Activated naive CD4-positive, alpha-beta T cell treated with anti-CD3 and anti-CD28 coated beads, Interleukin-2, amount 50 U/mL, for 72 hours (primary cell): ENCODE results near the gene SND1. TPM values are rescaled to one million over a fixed set of nuclear protein-coding genes. Genes with fewer than 3 reads are reported as not detected.

Experiments
- ATAC-seq, 2 donors: fragments of 150-1000 bp; cut with Tn5 transposase; 2 replicates each; pipeline ENCODE4 v1.10.0; 2021; ENCODE audit warnings: mild to moderate bottlenecking in 2 of 2, moderate library complexity in 2 of 2
- DNase-seq, 2 donors: peaks; one replicate each; pipeline ENCODE4 v3.0.0; 2021 to 2022; ENCODE audit warnings: low spot score in 2 of 2
- H3K27ac Mint-ChIP-seq, 2 donors: one replicate each; pipeline ENCODE4 v1.8.0; 2022; ENCODE audit warnings: mild to moderate bottlenecking in 2 of 2, mixed read lengths in 2 of 2
- H3K36me3 Mint-ChIP-seq, 2 donors: one replicate each; pipeline ENCODE4 v1.8.0; 2022; ENCODE audit warnings: mixed read lengths in 2 of 2
- H3K9me3 Mint-ChIP-seq, 2 donors: one replicate each; pipeline ENCODE4 v1.8.0; 2022; ENCODE audit warnings: mixed read lengths in 2 of 2
- total RNA-seq, 2 donors: library from RNA; stranded (reverse); gene quantifications; one replicate each; pipeline ENCODE4 v1.2.3, GENCODE V29; 2022

SND1 gene
- total RNA-seq, 2 donors from 2014 or later = 175 to 246 TPM

- ATAC-seq (no peak), DNase-seq (no peak)
- H3K9me3 Mint-ChIP-seq = peaks cover 0 to 4% of the 10 kb centered on the region in 2 donors
- H3K36me3 Mint-ChIP-seq = peaks cover 33 to 44% of the 10 kb centered on the region in 2 donors
- no peak overlapping the region for H3K27ac Mint-ChIP-seq
Observed at GRCh38 chr7:127765150-127765549, 113.2 kb downstream of the SND1 start.

- H3K27ac Mint-ChIP-seq = peak overlapping the region in 1 of 2 donors; percentile 78
- peaks cover 0 to 4% of the 10 kb centered on the region in 2 donors for H3K9me3 Mint-ChIP-seq
- peaks cover 32 to 35% of the 10 kb centered on the region in 2 donors for H3K36me3 Mint-ChIP-seq
- no peak for DNase-seq
- ATAC-seq = no peak
Observed at GRCh38 chr7:127766831-127767459, 115.0 kb downstream of the SND1 start.

GRCh38 chr7:127768241-127768640, 116.2 kb downstream of the SND1 start:
- Mint-ChIP-seq H3K36me3 (peaks cover 26 to 29% of the 10 kb centered on the region in 2 donors), H3K27ac (peak overlapping the region; percentile 36 to 44), H3K9me3 (peaks cover 0 to 4% of the 10 kb centered on the region in 2 donors)
- no peak for DNase-seq
- peak in 1 of 2 donors; percentile 29 for ATAC-seq

- no peak for ATAC-seq
- peaks cover 26 to 34% of the 10 kb centered on the region in 2 donors for H3K36me3 Mint-ChIP-seq
- no peak overlapping the region for H3K27ac Mint-ChIP-seq
Observed at GRCh38 chr7:127769137-127769536, 117.1 kb downstream of the SND1 start.

GRCh38 chr7:127769696-127770400, 117.9 kb downstream of the SND1 start:
- no peak overlapping the region for H3K27ac Mint-ChIP-seq
- ATAC-seq (no peak), DNase-seq (no peak)
- H3K9me3 Mint-ChIP-seq = peaks cover 0 to 4% of the 10 kb centered on the region in 2 donors
- H3K36me3 Mint-ChIP-seq = peaks cover 21 to 28% of the 10 kb centered on the region in 2 donors

More at GRCh38 chr7:127769137-127769536, 117.1 kb downstream of the SND1 start:
- H3K9me3 Mint-ChIP-seq = peaks cover 0 to 4% of the 10 kb centered on the region in 2 donors
- DNase-seq = no peak

- ATAC-seq = no peak
- Mint-ChIP-seq H3K27ac (no peak overlapping the region), H3K9me3 (peaks cover 0 to 4% of the 10 kb centered on the region in 2 donors), H3K36me3 (peaks cover 11 to 23% of the 10 kb centered on the region in 2 donors)
- DNase-seq = no peak
Observed at GRCh38 chr7:127770885-127771284, 118.9 kb downstream of the SND1 start.

GRCh38 chr7:127771707-127772106, 119.7 kb downstream of the SND1 start:
- Mint-ChIP-seq H3K27ac (peak overlapping the region in 1 of 2 donors; percentile 79), H3K36me3 (peaks cover 6 to 21% of the 10 kb centered on the region in 2 donors), H3K9me3 (peaks cover 0 to 2% of the 10 kb centered on the region in 2 donors)
- DNase-seq (no peak), ATAC-seq (no peak)

- Mint-ChIP-seq H3K27ac (peak overlapping the region in 1 of 2 donors; percentile 6), H3K36me3 (peaks cover 0 to 27% of the 10 kb centered on the region in 2 donors), H3K9me3 (peaks cover 0 to 6% of the 10 kb centered on the region in 2 donors)
- DNase-seq (no peak), ATAC-seq (no peak)
Observed at GRCh38 chr7:127776776-127777386, 124.9 kb downstream of the SND1 start.

- DNase-seq (no peak), ATAC-seq (no peak)
- Mint-ChIP-seq H3K9me3 (peaks cover 0 to 6% of the 10 kb centered on the region in 2 donors), H3K36me3 (peaks cover 0 to 27% of the 10 kb centered on the region in 2 donors), H3K27ac (no peak overlapping the region)
Observed at GRCh38 chr7:127780489-127780888, 128.5 kb downstream of the SND1 start.

- DNase-seq (no peak), ATAC-seq (no peak)
- Mint-ChIP-seq H3K27ac (peak overlapping the region in 1 of 2 donors; percentile 44), H3K36me3 (peaks cover 0 to 23% of the 10 kb centered on the region in 2 donors), H3K9me3 (peaks cover 0 to 6% of the 10 kb centered on the region in 2 donors)
Observed at GRCh38 chr7:127781081-127781480, 129.1 kb downstream of the SND1 start.

GRCh38 chr7:127782075-127782474, 130.1 kb downstream of the SND1 start:
- Mint-ChIP-seq H3K36me3 (peaks cover 0 to 26% of the 10 kb centered on the region in 2 donors), H3K9me3 (peaks cover 0 to 5% of the 10 kb centered on the region in 2 donors), H3K27ac (no peak overlapping the region)
- ATAC-seq (no peak), DNase-seq (no peak)

GRCh38 chr7:127782654-127783559, 130.9 kb downstream of the SND1 start:
- ATAC-seq = peak in 1 of 2 donors; percentile 38
- Mint-ChIP-seq H3K27ac (no peak overlapping the region), H3K9me3 (no peaks in the 10 kb centered on the region), H3K36me3 (peaks cover 0 to 23% of the 10 kb centered on the region in 2 donors)
- no peak for DNase-seq

GRCh38 chr7:127786184-127786583, 134.2 kb downstream of the SND1 start:
- H3K9me3 Mint-ChIP-seq = no peaks in the 10 kb centered on the region
- DNase-seq (no peak), ATAC-seq (no peak)
- H3K36me3 Mint-ChIP-seq = peaks cover 0 to 18% of the 10 kb centered on the region in 2 donors
- no peak overlapping the region for H3K27ac Mint-ChIP-seq

- DNase-seq (no peak), ATAC-seq (no peak)
- no peak overlapping the region for H3K27ac Mint-ChIP-seq
- no peaks in the 10 kb centered on the region for H3K9me3 Mint-ChIP-seq
- peaks cover 0 to 18% of the 10 kb centered on the region in 2 donors for H3K36me3 Mint-ChIP-seq
Observed at GRCh38 chr7:127789031-127789430, 137.0 kb downstream of the SND1 start.

GRCh38 chr7:127791446-127792189, 139.6 kb downstream of the SND1 start:
- Mint-ChIP-seq H3K36me3 (peaks cover 0 to 5% of the 10 kb centered on the region in 2 donors), H3K27ac (no peak overlapping the region), H3K9me3 (no peaks in the 10 kb centered on the region)
- DNase-seq (no peak), ATAC-seq (no peak)
